WI38 (cell line): ENCODE results near the gene ANKRD35.
A peak's percentile ranks its signal among the peaks of the same experiment; 100 is the strongest.

Source experiments
- H3K4me3 ChIP-seq: 2 replicates; pipeline ENCODE4 v1.5.1; 2011; ENCODE audit warnings: low read depth, mild to moderate bottlenecking, control low read depth, low read length
- TF ChIP-seq, protein P1 (sequence below): IDR thresholded peaks from 2 replicates; pipeline ENCODE4 v1.5.1; 2012; ENCODE audit warnings: low read depth, mild to moderate bottlenecking, control low read depth, low read length

The ANKRD35 gene

GRCh38 chr1:145918992-145919939, 33.6 kb upstream of the ANKRD35 start:
- TF ChIP-seq, protein P1, sequence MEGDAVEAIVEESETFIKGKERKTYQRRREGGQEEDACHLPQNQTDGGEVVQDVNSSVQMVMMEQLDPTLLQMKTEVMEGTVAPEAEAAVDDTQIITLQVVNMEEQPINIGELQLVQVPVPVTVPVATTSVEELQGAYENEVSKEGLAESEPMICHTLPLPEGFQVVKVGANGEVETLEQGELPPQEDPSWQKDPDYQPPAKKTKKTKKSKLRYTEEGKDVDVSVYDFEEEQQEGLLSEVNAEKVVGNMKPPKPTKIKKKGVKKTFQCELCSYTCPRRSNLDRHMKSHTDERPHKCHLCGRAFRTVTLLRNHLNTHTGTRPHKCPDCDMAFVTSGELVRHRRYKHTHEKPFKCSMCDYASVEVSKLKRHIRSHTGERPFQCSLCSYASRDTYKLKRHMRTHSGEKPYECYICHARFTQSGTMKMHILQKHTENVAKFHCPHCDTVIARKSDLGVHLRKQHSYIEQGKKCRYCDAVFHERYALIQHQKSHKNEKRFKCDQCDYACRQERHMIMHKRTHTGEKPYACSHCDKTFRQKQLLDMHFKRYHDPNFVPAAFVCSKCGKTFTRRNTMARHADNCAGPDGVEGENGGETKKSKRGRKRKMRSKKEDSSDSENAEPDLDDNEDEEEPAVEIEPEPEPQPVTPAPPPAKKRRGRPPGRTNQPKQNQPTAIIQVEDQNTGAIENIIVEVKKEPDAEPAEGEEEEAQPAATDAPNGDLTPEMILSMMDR, result no peak
- peak overlapping the region; percentile 93 for H3K4me3 ChIP-seq

- TF ChIP-seq, protein P1, result no peak
- peak within 1 kb of the TSS; percentile 93 for H3K4me3 ChIP-seq
Observed at GRCh38 chr1:145918144-145918991, 32.7 kb upstream of the ANKRD35 start, which contains the start of gene PEX11B. Gene PEX11B, minus strand, starts transcription at chr1:145918717. Its CDS starts 29 bp downstream, at chr1:145918688.

GRCh38 chr1:145917595-145917994, 31.9 kb upstream of the ANKRD35 start:
- TF ChIP-seq, protein P1, result no peak
- peak overlapping the region; percentile 93 for H3K4me3 ChIP-seq

DNA sequence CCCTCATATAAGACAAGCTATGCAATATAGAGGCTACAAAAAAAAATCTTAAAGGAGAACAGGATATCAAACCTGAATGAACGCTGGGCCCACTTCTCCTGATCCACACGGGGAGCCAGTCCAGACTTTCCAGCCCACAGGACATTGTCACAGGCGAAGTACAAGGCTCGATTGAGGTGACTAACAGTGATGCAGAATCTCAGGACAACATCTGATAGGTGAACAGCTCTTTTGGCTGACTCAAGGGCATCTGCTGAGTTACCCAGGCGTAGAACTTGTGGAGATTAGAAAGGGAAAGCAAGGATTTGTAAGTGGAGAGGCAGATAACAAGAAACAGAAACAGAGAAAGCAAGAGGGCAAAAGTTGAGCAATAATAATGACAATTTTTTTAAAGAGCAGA, 31.1 kb upstream of the ANKRD35 start:
- H3K4me3 ChIP-seq, result no peak overlapping the region
- TF ChIP-seq, protein P1, result no peak

- H3K4me3 ChIP-seq, result no peak overlapping the region
- TF ChIP-seq, protein P1, result no peak
Observed at GRCh38 chr1:145912128-145912641, 26.5 kb upstream of the ANKRD35 start.

- TF ChIP-seq, protein P1, result no peak
- H3K4me3 ChIP-seq, result no peak overlapping the region
Observed at GRCh38 chr1:145908653-145909052, 23.0 kb upstream of the ANKRD35 start.
